Liver (tissue), 9 donors: ENCODE measurements around the gene ZNF254. TPM values are rescaled to one million over a fixed set of nuclear protein-coding genes. Genes with fewer than 3 reads are reported as not detected.
A peak's percentile ranks its signal among the peaks of the same experiment; 100 is the strongest.

Source experiments
- DNase-seq: peaks from one replicate; pipeline ENCODE4 v3.0.0-alpha.2; 2017; ENCODE audit warnings: low spot score
- H3K27ac ChIP-seq, 2 donors: one replicate each; pipeline ENCODE4 v1.7.0; 2013; ENCODE audit warnings: inconsistent platforms in 2 of 2, low read length in 2 of 2, control low read depth in 1 of 2, low read depth in 1 of 2, mild to moderate bottlenecking in 1 of 2
- H3K27me3 ChIP-seq, 4 donors: one replicate each; pipeline versions ENCODE4 v1.6.1 to v1.7.0; 2013; ENCODE audit warnings: low read length in 3 of 4, inconsistent platforms in 1 of 4, mild to moderate bottlenecking in 1 of 4, moderate library complexity in 1 of 4; ENCODE audit not compliant: control insufficient read depth in 4 of 4, insufficient read depth in 4 of 4
- H3K36me3 ChIP-seq, 4 donors: one replicate each; pipeline versions ENCODE4 v1.6.1 to v1.7.0; 2013; ENCODE audit warnings: low read length in 3 of 4, mild to moderate bottlenecking in 3 of 4, low read depth in 1 of 4, moderate library complexity in 1 of 4; ENCODE audit not compliant: control insufficient read depth in 4 of 4, insufficient read depth in 3 of 4
- H3K4me1 ChIP-seq, 4 donors: one replicate each; pipeline versions ENCODE4 v1.6.1 to v1.7.0; 2013; ENCODE audit warnings: low read length in 3 of 4, mild to moderate bottlenecking in 3 of 4, moderate library complexity in 1 of 4; ENCODE audit not compliant: control insufficient read depth in 4 of 4, insufficient read depth in 4 of 4
- H3K4me3 ChIP-seq, 3 donors: one replicate each; pipeline versions ENCODE4 v1.6.1 to v1.7.0; 2013; ENCODE audit warnings: low read length in 3 of 3, control low read depth in 1 of 3, low read depth in 1 of 3, mild to moderate bottlenecking in 1 of 3
- H3K9ac ChIP-seq, 2 donors: one replicate each; pipeline ENCODE4 v1.7.0; 2013; ENCODE audit warnings: low read length in 2 of 2, mild to moderate bottlenecking in 2 of 2, moderate library complexity in 2 of 2, control low read depth in 1 of 2, low read depth in 1 of 2
- H3K9me3 ChIP-seq, 4 donors: one replicate each; pipeline versions ENCODE4 v1.6.1 to v1.7.0; 2013; ENCODE audit warnings: low read length in 3 of 4; ENCODE audit not compliant: control insufficient read depth in 4 of 4
- EGR1 ChIP-seq, 2 donors: IDR thresholded peaks; 2 replicates each; pipeline ENCODE4 v1.6.1; 2016 to 2018; ENCODE audit warnings: antibody characterized with exemption in 2 of 2, low read depth in 2 of 2
- FOXA1 ChIP-seq: IDR thresholded peaks from 2 replicates; pipeline ENCODE4 v1.6.1; 2016; ENCODE audit warnings: antibody characterized with exemption
- FOXA2 ChIP-seq: IDR thresholded peaks from 2 replicates; pipeline ENCODE4 v1.6.1; 2016; ENCODE audit warnings: antibody characterized with exemption
- GABPA ChIP-seq, 2 donors: IDR thresholded peaks in 1 of 2; conservative IDR thresholded peaks in 1 of 2; 2 replicates each; pipeline ENCODE4 v1.6.1; 2016; ENCODE audit warnings: antibody characterized with exemption in 2 of 2, mild to moderate bottlenecking in 1 of 2, moderate library complexity in 1 of 2
- HNF4A ChIP-seq, 2 donors: conservative IDR thresholded peaks; 2 replicates each; pipeline ENCODE4 v1.6.1; 2016; ENCODE audit warnings: antibody characterized with exemption in 2 of 2, mild to moderate bottlenecking in 2 of 2
- HNF4G ChIP-seq: IDR thresholded peaks from 2 replicates; pipeline ENCODE4 v1.6.1; 2016; ENCODE audit warnings: antibody characterized with exemption
- JUND ChIP-seq, 2 donors: IDR thresholded peaks; 2 replicates each; pipeline ENCODE4 v1.6.1; 2016; ENCODE audit warnings: antibody characterized with exemption in 2 of 2
- NR2F2 ChIP-seq: IDR thresholded peaks from 2 replicates; pipeline ENCODE4 v1.6.1; 2016; ENCODE audit warnings: antibody characterized with exemption
- RAD21 ChIP-seq, 2 donors: IDR thresholded peaks; 2 replicates each; pipeline ENCODE4 v1.6.1; 2016; ENCODE audit warnings: antibody characterized with exemption in 2 of 2, mild to moderate bottlenecking in 2 of 2
- RXRA ChIP-seq, 2 donors: IDR thresholded peaks; 2 replicates each; pipeline ENCODE4 v1.6.1; 2017 to 2018; ENCODE audit warnings: antibody characterized with exemption in 2 of 2, mild to moderate bottlenecking in 1 of 2
- SP1 ChIP-seq: IDR thresholded peaks from 2 replicates; pipeline ENCODE4 v1.6.1; 2018; ENCODE audit warnings: antibody characterized with exemption, mild to moderate bottlenecking
- TAF1 ChIP-seq: conservative IDR thresholded peaks from 2 replicates; pipeline ENCODE4 v1.6.1; 2016; ENCODE audit warnings: antibody characterized with exemption, mild to moderate bottlenecking
- YY1 ChIP-seq: IDR thresholded peaks from 2 replicates; pipeline ENCODE4 v1.6.1; 2016; ENCODE audit warnings: antibody characterized with exemption, mild to moderate bottlenecking
- WGBS: extraction: QIAGEN DNeasy Blood & Tissue Kit; methylation state at CpG from one replicate; pipeline ENCODE4 v1.1.7; 2013; 5-methylcytosine and 5-hydroxymethylcytosine counted together
- polyA plus RNA-seq, 2 donors: library from polyadenylated mRNA; stranded (reverse) in 1 of 2; unstranded in 1 of 2; fragments of 200-250 nt in 1 of 2; fragments of >200 nt in 1 of 2; fragmentation: Nextera tagmentation in 1 of 2; extraction: Ambion mirVana in 1 of 2; gene quantifications; one replicate each; pipeline versions ENCODE4 v1.2.1 to v1.2.3, GENCODE V29; 2013 to 2015
- total RNA-seq, 2 donors: library from RNA; depleted of rRNA; stranded (reverse); fragments of >200 nt; gene quantifications; one replicate each; pipeline ENCODE4 v1.2.3, GENCODE V29; 2014
- TF ChIP-seq, protein P1 (sequence below): IDR thresholded peaks from 2 replicates; pipeline ENCODE4 v1.6.1; 2016; ENCODE audit warnings: antibody characterized with exemption
- TF ChIP-seq, protein P2 (sequence below): fragments of 150-350 bp; IDR thresholded peaks from 2 replicates; pipeline ENCODE4 v1.5.1; 2017; ENCODE audit warnings: improper control_type of control experiment, low read depth, low read length; ENCODE audit not compliant: missing input control
- TF ChIP-seq, protein P3 (sequence below): IDR thresholded peaks from 2 replicates; pipeline ENCODE4 v1.6.1; 2016; ENCODE audit warnings: antibody characterized with exemption
- TF ChIP-seq, protein P4 (sequence below): IDR thresholded peaks from 2 replicates; pipeline ENCODE4 v1.6.1; 2016; ENCODE audit warnings: antibody characterized with exemption
- TF ChIP-seq, protein P5 (sequence below): IDR thresholded peaks from 2 replicates; pipeline ENCODE4 v1.6.1; 2016; ENCODE audit warnings: antibody characterized with exemption, mild to moderate bottlenecking
- donor health status: healthy.
- donor health status: healthy.
- donor health status: healthy.
- donor health status: healthy.
- donor health status: healthy.

Gene ZNF254
- total and polyA plus RNA-seq, 4 donors, result 2.4 to 9.0 (median 5.9) TPM

DNA sequence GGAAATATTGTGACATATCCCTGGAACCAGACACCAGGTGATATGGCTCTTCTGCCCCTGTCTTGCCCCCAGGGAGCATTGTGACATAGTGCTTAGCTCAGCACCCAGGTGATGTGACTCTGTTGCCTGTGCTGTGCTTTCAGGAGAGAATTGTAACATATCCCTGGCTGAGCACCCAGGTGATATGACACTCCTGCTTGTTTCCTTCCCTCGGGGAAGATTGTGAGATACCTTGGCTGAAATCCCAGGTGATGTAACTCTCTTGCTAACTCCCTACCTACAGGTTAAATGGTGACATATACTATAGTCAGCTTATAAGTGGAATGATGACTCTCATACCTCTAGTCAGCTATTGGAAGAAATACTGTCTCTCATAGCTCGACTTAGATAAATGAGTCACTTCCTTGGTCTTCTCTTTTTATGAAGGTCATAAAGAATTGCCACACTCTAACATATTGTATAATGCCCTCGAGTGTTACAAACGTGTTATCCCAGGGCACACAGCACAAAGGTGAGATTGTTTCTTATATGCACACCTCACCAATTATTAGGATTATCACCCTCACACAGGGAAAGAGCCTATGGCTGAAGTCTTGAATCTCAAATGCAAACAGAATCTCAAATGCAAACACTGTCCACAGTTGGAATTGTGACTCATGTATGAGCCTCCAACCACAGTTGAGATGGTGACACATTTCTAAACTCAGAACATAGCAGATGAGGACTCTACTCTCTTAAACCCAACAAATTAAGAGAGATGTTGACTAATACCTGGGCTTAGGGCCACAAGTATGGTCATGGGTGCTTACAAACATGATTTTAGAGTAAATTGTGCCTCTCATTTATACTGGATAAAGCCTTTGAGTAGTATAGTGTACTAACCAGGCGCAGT is 32.7 kb upstream of the ZNF254 start:
- TF ChIP-seq RXRA (IDR thresholded peaks at IDR 0.05) (peak in 1 of 2 donors; percentile 34), HNF4A (conservative IDR thresholded peaks at IDR 0.05) (peak in 1 of 2 donors; percentile 25), FOXA2 (peak; percentile 9), FOXA1 (no peak)
- WGBS, result 65% methylated on average over 5 of the region's 5 CpGs
- Histone ChIP-seq H3K27me3 (no peaks in the 10 kb centered on the region), H3K4me1 (no peaks in the 10 kb centered on the region), H3K36me3 (peaks cover 5 to 65% (median 50%) of the 10 kb centered on the region in 4 donors), H3K9me3 (no peaks in the 10 kb centered on the region), H3K9ac (no peak overlapping the region), H3K27ac (peak overlapping the region; percentile 6 to 29), H3K4me3 (no peak overlapping the region)
- DNase-seq, result no peak

DNA sequence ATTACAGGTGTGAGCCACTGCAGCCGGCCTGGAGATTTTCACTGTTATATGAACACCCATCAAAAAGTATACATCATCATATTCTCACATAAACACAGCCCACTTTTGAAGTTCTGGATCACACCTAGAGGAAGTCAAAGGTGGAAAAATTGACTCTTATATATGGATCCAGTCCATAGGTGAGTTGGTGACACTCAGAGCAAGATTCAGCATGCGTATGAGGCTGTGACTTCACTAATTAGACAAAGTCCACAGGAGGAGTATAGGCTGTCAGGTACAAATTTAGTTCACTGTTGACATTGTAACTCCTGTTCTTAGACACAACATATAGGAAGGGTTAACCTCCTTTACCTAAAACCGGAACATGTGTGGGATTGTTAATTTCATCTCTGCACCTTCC is 31.4 kb upstream of the ZNF254 start:
- H3K9ac ChIP-seq, result no peak overlapping the region
- no peak overlapping the region for H3K4me3 ChIP-seq
- 97% methylated on average over 3 of the region's 3 CpGs for WGBS
- no peaks in the 10 kb centered on the region for H3K27me3 ChIP-seq
- no peak overlapping the region for H3K27ac ChIP-seq
- no peak for DNase-seq
- peaks cover 3 to 64% (median 45%) of the 10 kb centered on the region in 4 donors for H3K36me3 ChIP-seq
- H3K4me1 ChIP-seq, result no peaks in the 10 kb centered on the region
- no peaks in the 10 kb centered on the region for H3K9me3 ChIP-seq
- no peak for TF ChIP-seq RAD21 (IDR thresholded peaks at IDR 0.05)
- TF ChIP-seq, protein P1, sequence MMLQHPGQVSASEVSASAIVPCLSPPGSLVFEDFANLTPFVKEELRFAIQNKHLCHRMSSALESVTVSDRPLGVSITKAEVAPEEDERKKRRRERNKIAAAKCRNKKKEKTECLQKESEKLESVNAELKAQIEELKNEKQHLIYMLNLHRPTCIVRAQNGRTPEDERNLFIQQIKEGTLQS, result no peak
- no peak for TF ChIP-seq EGR1 (IDR thresholded peaks at IDR 0.05; ENCODE audit: low read depth in 2 of 2)
- TF ChIP-seq JUND (IDR thresholded peaks at IDR 0.05), result no peak

DNA sequence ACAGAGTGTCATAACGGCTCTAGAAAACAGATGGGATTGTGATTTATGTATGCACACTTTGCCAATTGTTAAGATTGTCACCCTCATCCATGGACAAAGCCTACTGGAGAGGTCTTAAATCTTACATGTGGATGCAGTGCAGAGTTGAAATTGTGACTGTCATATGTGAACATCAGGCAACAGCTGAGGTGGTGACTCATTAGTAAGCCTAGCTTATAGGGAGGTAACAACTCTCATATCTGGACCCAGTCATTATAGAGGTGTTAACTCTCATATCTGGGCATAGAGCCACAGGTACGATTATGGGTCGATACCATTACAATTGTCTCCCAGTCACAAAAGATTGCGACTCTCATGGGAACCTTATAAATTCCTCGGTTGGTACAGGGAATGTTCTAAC is 29.8 kb upstream of the ZNF254 start:
- peaks cover 1 to 59% (median 36%) of the 10 kb centered on the region in 4 donors for H3K36me3 ChIP-seq
- H3K27ac ChIP-seq, result no peak overlapping the region
- H3K27me3 ChIP-seq, result no peaks in the 10 kb centered on the region
- H3K9ac ChIP-seq, result no peak overlapping the region
- no peaks in the 10 kb centered on the region for H3K4me1 ChIP-seq
- H3K9me3 ChIP-seq, result no peaks in the 10 kb centered on the region
- 96% methylated on average over 5 of the region's 5 CpGs for WGBS
- H3K4me3 ChIP-seq, result no peak overlapping the region
- TF ChIP-seq HNF4A (conservative IDR thresholded peaks at IDR 0.05), result no peak
- TF ChIP-seq YY1, result no peak
- no peak for TF ChIP-seq RXRA (IDR thresholded peaks at IDR 0.05)
- TF ChIP-seq EGR1 (IDR thresholded peaks at IDR 0.05; ENCODE audit: low read depth in 2 of 2), result no peak
- no peak for TF ChIP-seq SP1
- TF ChIP-seq, protein P1, result no peak
- TF ChIP-seq, protein P2, sequence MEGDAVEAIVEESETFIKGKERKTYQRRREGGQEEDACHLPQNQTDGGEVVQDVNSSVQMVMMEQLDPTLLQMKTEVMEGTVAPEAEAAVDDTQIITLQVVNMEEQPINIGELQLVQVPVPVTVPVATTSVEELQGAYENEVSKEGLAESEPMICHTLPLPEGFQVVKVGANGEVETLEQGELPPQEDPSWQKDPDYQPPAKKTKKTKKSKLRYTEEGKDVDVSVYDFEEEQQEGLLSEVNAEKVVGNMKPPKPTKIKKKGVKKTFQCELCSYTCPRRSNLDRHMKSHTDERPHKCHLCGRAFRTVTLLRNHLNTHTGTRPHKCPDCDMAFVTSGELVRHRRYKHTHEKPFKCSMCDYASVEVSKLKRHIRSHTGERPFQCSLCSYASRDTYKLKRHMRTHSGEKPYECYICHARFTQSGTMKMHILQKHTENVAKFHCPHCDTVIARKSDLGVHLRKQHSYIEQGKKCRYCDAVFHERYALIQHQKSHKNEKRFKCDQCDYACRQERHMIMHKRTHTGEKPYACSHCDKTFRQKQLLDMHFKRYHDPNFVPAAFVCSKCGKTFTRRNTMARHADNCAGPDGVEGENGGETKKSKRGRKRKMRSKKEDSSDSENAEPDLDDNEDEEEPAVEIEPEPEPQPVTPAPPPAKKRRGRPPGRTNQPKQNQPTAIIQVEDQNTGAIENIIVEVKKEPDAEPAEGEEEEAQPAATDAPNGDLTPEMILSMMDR, result no peak
- TF ChIP-seq NR2F2, result no peak
- no peak for TF ChIP-seq TAF1
- no peak for TF ChIP-seq GABPA (IDR thresholded peaks at IDR 0.05 in 1 of 2, conservative IDR thresholded peaks at IDR 0.05 in 1 of 2)
- TF ChIP-seq RAD21 (IDR thresholded peaks at IDR 0.05), result no peak
- TF ChIP-seq, protein P3, sequence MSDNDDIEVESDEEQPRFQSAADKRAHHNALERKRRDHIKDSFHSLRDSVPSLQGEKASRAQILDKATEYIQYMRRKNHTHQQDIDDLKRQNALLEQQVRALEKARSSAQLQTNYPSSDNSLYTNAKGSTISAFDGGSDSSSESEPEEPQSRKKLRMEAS, result no peak
- TF ChIP-seq HNF4G, result no peak
- TF ChIP-seq, protein P4, sequence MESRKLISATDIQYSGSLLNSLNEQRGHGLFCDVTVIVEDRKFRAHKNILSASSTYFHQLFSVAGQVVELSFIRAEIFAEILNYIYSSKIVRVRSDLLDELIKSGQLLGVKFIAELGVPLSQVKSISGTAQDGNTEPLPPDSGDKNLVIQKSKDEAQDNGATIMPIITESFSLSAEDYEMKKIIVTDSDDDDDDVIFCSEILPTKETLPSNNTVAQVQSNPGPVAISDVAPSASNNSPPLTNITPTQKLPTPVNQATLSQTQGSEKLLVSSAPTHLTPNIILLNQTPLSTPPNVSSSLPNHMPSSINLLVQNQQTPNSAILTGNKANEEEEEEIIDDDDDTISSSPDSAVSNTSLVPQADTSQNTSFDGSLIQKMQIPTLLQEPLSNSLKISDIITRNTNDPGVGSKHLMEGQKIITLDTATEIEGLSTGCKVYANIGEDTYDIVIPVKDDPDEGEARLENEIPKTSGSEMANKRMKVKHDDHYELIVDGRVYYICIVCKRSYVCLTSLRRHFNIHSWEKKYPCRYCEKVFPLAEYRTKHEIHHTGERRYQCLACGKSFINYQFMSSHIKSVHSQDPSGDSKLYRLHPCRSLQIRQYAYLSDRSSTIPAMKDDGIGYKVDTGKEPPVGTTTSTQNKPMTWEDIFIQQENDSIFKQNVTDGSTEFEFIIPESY, result no peak
- TF ChIP-seq, protein P5, sequence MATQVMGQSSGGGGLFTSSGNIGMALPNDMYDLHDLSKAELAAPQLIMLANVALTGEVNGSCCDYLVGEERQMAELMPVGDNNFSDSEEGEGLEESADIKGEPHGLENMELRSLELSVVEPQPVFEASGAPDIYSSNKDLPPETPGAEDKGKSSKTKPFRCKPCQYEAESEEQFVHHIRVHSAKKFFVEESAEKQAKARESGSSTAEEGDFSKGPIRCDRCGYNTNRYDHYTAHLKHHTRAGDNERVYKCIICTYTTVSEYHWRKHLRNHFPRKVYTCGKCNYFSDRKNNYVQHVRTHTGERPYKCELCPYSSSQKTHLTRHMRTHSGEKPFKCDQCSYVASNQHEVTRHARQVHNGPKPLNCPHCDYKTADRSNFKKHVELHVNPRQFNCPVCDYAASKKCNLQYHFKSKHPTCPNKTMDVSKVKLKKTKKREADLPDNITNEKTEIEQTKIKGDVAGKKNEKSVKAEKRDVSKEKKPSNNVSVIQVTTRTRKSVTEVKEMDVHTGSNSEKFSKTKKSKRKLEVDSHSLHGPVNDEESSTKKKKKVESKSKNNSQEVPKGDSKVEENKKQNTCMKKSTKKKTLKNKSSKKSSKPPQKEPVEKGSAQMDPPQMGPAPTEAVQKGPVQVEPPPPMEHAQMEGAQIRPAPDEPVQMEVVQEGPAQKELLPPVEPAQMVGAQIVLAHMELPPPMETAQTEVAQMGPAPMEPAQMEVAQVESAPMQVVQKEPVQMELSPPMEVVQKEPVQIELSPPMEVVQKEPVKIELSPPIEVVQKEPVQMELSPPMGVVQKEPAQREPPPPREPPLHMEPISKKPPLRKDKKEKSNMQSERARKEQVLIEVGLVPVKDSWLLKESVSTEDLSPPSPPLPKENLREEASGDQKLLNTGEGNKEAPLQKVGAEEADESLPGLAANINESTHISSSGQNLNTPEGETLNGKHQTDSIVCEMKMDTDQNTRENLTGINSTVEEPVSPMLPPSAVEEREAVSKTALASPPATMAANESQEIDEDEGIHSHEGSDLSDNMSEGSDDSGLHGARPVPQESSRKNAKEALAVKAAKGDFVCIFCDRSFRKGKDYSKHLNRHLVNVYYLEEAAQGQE, result no peak
- TF ChIP-seq FOXA2, result no peak
- no peak for TF ChIP-seq JUND (IDR thresholded peaks at IDR 0.05)
- no peak for DNase-seq
